Measurements from ENCODE around the gene CPT1A.

Gene CPT1A

GRCh38 chr11:68816251-68816776 lies 25.4 kb downstream of the CPT1A start:
- DNase-seq (ENCODE audit: low read depth in 2 of 2) = no peak
- H3K4me3 ChIP-seq (replicated peaks in 1 of 2; ENCODE audit: low read depth in 2 of 2, low read length in 2 of 2) = no peak overlapping the region
- TF ChIP-seq CTCF (IDR thresholded peaks at IDR 0.05; ENCODE audit: low read depth, low read length) = no peak

GRCh38 chr11:68813773-68814172 lies 27.9 kb downstream of the CPT1A start:
- TF ChIP-seq CTCF (IDR thresholded peaks at IDR 0.05; ENCODE audit: low read depth, low read length) = no peak
- no peak for DNase-seq (ENCODE audit: low read depth in 2 of 2)
- no peak overlapping the region for H3K4me3 ChIP-seq (replicated peaks in 1 of 2; ENCODE audit: low read depth in 2 of 2, low read length in 2 of 2)

DNA sequence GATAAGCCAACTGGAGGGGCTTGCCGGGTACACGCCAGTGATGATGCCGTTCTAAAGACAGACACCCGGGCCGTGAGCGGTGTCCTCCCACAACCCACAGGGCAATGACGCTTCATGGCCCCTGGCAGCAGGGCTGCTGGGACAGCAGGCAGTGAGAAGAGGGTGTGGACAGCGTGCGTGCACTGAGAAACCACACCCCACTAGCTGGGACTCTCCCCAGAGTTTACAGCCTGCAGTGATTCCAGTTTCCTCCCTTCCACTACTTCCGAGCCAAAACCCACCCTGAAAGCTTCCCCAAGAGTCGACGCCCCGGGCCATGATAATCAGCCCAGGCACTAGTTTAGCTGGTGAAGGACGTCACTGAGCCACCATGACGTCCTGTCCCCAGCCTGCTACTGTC lies 29.2 kb downstream of the CPT1A start:
- no peak for DNase-seq (ENCODE audit: low read depth in 2 of 2)

GRCh38 chr11:68810164-68810563 lies 31.6 kb downstream of the CPT1A start:
- TF ChIP-seq CTCF (IDR thresholded peaks at IDR 0.05; ENCODE audit: low read depth, low read length) = no peak
- peak in 1 of 2 donors; percentile 18 for DNase-seq (ENCODE audit: low read depth in 2 of 2)
- H3K4me3 ChIP-seq (replicated peaks in 1 of 2; ENCODE audit: low read depth in 2 of 2, low read length in 2 of 2) = no peak overlapping the region

More for the DNA sequence above, 29.2 kb downstream of the CPT1A start:
- H3K4me3 ChIP-seq (replicated peaks in 1 of 2; ENCODE audit: low read depth in 2 of 2, low read length in 2 of 2) = no peak overlapping the region
- no peak for TF ChIP-seq CTCF (IDR thresholded peaks at IDR 0.05; ENCODE audit: low read depth, low read length)

GRCh38 chr11:68809506-68809905 lies 32.2 kb downstream of the CPT1A start:
- DNase-seq (ENCODE audit: low read depth in 2 of 2) = no peak
- H3K4me3 ChIP-seq (replicated peaks in 1 of 2; ENCODE audit: low read depth in 2 of 2, low read length in 2 of 2) = no peak overlapping the region
- TF ChIP-seq CTCF (IDR thresholded peaks at IDR 0.05; ENCODE audit: low read depth, low read length) = no peak

GRCh38 chr11:68808787-68809186 lies 32.9 kb downstream of the CPT1A start:
- TF ChIP-seq CTCF (IDR thresholded peaks at IDR 0.05; ENCODE audit: low read depth, low read length) = no peak
- no peak overlapping the region for H3K4me3 ChIP-seq (replicated peaks in 1 of 2; ENCODE audit: low read depth in 2 of 2, low read length in 2 of 2)
- no peak for DNase-seq (ENCODE audit: low read depth in 2 of 2)
